ENCODE measurements around the gene FAM3D.
"Not testable (repeated sequence)": the region's sequence is repeated elsewhere in the genome, so short reads cannot be mapped to it uniquely, and the experiment has no call there.

The FAM3D gene, protein sequence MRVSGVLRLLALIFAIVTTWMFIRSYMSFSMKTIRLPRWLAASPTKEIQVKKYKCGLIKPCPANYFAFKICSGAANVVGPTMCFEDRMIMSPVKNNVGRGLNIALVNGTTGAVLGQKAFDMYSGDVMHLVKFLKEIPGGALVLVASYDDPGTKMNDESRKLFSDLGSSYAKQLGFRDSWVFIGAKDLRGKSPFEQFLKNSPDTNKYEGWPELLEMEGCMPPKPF

DNA sequence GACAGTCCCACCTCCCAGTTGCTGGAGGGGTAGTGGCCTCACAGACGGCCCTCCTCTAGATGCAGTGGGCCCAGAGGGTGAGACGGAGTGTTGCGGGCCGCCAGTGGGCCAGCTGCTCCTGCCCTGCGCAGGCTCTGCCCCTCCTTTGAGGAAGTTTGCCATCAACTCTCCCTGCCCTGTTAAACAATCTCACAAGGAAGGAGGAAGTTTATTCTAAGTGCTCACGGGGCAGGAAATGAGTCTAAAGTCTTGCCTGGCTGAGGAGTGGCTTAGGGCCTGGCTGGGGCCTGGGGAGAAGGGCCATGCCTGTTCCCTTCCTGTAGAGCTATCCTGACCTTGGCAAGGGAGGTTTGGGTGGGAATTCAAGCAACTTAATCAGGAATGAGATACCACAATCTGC lies at the start of gene FAM3D:
Gene FAM3D (minus strand): TSS at position 92 of the 400 bp plus-strand sequence. CDS start 11,211 bp downstream, outside the sequence.
- no peak for DNase-seq (ENCODE audit: low read depth)

DNA sequence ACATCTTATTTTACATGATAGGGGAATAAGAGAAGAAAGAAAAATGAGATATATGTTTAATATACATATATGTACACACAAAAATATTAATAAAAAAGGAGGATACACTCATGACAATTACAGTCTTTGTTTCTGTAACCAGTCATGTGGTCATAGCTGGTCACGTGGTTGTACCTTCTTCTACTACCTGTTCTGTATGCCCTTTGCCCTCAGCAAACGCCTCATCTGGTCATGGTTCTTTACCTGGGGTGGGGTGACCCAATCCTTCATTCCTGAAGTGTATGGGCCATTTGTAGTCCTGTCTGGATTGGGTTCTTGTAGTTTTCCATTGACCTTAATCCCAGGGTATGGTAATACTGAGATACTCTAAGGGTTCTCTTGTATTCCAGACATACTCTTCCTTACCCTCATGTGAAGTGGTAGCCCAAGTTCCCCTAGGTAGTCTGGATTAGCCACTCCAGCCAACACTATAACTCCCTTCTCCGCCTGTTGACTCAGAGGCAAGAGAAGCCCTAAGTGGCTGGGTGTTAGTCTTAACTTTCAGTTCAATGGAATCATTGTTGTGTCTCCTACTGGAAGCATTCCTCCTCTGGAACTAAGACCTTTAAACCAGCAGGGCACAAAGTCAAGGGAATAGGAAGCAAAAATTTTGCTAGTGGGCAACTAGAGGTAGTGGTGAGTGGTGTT lies 47.3 kb upstream of the FAM3D start:
- DNase-seq (ENCODE audit: low read depth): no peak

DNA sequence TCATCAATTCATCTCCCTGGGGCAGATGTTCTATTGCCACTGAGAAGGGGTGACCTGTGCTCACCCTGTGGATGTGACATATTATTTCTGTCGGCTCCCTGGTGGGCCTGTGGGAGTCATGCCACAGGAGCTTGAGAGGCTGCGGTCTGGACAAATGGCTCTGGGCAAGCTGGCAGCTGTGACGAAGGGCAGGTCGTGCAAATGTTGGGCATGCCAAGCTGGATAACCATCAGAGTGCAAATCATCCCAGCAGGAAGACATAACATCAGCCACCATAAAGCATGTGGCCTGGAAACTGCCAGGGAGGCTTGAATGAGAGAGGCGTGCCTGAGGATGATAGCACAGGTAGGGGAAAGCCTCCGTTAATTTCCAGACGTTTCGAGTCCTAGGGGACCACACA lies 45.3 kb upstream of the FAM3D start:
- no peak for DNase-seq (ENCODE audit: low read depth)

DNA sequence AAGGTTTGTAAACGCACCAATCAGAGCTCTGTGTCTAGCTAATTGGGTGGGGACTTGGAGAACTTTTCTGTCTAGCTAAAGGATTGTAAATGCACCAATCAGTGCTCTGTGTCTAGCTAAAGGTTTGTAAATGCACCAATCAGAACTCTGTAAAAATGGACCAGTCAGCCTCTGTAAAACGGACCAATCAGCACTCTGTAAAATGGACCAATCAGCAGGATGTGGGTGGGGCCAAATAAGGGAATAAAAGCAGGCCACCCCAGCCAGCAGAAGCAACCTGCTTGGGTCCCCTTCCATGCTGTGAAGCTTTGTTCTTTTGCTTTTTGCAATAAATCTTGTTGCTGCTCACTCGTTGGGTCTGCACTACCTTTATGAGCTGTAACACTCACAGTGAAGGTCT lies 42.4 kb upstream of the FAM3D start:
- DNase-seq (ENCODE audit: low read depth): not testable (repeated sequence)

DNA sequence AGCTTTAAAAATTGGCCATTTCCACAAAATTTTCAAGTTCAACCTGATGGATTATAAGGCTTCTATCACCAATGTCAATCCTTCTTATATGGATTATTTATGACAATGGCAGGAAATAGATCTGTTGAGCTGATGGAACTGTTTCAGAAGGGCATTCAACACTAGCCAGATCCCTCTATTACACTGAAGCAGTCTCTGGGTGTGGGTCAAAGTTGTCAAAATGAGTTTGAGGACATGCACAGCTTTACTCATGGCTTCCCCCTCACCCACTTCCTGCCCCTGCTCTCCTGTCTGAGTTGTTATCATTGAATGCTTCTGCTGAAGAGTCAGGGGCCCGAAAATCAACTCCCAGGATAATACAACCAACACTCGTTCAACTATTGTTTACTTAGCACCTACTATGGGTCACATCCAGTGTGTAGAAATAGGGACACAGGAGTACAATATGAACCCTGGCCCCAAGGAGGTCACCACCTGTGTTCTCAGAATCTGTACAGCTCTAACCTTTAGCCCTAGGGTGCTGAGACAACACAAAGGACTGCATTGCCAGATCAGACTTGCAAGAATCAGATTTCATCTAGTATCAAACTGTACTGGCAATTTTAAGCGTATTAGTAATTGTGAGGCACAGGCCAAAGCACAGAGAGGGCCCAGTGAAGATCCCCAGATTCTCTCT lies 41.7 kb upstream of the FAM3D start:
- DNase-seq (ENCODE audit: low read depth): no peak

DNA sequence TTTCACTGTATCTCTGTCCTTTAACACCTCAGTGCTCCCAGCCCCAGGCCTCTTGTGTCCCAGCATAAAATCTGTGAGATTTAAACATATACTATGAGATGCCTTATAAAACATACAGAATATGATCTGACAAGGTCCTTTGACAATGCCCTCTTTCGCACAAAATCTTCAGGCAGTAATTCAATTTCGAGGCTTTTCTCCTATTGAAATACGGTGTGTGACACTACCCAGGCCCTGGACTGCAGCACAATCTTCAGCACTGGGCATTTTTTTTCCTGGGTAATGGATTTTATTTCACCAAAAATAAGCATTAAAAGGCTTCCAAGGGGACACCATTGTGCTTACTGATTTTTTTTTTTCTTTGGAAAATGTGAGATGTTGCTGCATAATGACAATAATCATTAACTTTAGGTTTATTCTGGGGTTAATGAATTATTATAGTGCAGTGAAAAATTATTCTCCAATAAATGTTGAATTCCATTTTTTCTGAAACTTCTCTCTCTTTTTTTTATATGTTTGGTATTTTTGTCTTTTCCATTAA lies 40.9 kb upstream of the FAM3D start:
- DNase-seq (ENCODE audit: low read depth): no peak

DNA sequence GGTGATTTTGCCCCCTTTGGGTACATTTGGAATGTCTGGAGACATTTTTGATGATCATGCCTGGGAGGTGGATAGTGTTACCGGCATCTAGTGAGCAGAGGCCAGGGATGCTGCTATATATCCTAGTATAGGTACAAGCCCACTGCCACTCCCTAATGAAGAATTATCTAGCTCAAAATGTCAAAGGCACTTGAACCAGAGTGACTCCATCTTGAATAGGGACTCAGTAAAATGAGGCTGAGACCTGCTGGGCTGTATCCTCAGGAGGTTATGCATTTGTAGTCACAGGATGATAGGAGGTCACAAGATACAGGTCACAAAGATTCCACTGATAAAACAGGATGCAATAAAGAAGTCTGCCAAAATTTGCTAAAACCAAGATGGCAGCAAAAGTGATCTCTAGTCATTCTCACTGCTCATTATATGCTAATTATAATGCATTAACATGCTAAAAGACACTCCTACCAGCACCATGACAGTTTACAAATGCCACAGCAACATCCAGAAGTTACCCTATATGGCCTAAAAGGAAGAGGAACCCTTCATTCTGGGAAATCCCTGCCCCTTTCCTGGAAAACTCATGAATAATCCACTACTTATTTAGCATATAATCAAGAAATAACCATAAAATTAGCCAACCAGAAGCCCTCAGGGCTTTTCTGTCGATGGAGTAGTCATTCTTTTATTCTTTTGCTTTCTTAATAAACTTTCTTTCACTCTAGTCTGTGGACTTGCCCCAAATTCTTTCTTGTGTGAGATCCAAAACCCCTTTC lies 40.0 kb upstream of the FAM3D start:
- DNase-seq (ENCODE audit: low read depth): no peak

DNA sequence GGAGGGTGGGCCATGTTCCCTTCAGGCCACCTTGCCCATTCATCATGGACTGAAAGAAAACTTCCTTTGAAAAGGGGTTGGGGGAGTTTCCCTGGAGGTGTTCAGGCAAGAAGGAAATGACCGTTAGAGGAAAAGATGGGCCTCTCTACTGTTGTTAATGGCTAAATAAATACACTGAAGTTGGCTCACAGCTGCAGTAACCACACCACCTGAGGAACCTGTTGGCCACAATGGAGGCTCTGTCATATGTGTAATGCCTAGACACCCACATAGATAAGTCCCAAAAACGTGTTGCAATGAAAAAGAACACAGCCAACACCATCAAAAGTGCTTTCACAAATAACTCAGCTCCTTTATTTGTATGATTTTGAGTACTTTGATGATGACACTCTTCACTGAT lies 38.2 kb upstream of the FAM3D start:
- no peak for DNase-seq (ENCODE audit: low read depth)

DNA sequence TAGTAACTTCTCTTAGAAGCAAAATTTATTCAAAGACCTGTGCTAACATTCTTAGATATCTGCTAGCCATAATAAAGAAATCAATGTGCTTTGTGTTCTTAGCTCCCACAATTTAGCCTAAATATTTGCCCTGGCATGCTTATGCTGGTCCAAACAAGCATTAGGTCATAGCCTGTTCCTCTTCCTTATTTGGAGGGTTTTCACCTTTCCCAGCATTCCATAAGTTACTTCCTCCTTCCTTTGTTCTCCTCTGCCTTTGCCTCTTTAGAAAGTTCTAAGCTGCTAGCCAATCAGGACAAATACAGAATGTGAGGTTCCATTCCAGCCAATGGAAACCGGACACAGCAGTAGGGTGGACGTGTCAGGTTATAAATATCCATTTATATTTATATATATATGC lies 37.7 kb upstream of the FAM3D start:
- not testable (repeated sequence) for DNase-seq (ENCODE audit: low read depth)

DNA sequence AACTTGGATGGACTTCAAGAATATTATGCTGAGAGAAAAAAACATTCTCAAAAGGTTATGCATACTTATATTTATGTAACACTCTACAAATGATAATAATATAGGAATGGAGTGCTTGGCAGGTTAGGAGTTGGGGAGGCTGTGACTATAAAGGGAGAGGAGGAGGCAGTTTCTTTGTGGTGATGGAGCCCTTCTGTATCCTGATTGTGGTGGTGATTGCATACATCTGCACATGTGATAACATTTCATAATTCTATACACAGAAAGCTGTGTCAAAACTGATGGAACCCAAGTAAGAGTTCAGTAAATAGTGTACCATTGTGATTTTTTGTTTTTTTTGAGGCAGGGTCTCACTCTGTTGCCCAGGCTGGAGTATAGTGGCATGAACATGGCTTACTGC lies 31.7 kb upstream of the FAM3D start:
- DNase-seq (ENCODE audit: low read depth): no peak

DNA sequence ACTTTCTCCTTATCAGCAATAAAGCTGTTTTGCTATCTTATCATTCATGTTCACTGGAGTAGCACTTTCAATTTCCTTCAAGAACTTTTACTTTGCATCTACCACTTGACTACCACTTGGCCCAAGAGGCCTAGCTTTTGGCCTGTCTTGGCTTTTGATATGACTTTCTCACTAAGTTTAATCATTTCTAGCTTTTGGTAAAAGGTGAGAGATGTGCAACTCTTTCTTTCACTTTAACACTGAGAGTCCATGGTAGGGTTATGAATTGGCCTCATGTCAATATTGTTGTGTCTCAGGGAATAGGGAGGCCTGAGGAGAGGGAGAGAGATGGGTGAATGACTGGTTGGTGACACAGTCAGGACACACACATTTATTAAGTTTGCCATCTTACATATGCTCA lies 31.0 kb upstream of the FAM3D start:
- no peak for DNase-seq (ENCODE audit: low read depth)

DNA sequence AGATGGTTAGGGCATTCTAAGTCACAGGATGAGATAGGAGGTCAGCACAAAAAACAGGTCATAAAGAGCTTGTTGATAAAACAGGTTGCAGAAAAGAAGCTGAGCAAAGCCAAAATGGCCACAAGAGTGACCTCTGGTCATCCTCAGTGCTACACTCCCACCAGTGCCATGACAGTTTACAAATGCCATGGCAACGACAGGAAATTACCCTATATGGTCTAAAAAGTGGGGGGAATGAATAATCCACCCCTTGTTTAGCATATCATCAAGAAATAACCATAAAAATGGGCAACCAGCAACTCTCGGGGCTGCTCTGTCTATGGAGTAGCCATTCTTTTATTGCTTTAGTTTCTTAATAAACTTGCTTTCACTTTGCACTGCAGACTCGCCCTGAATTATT lies 30.2 kb upstream of the FAM3D start:
- DNase-seq (ENCODE audit: low read depth): not testable (repeated sequence)

DNA sequence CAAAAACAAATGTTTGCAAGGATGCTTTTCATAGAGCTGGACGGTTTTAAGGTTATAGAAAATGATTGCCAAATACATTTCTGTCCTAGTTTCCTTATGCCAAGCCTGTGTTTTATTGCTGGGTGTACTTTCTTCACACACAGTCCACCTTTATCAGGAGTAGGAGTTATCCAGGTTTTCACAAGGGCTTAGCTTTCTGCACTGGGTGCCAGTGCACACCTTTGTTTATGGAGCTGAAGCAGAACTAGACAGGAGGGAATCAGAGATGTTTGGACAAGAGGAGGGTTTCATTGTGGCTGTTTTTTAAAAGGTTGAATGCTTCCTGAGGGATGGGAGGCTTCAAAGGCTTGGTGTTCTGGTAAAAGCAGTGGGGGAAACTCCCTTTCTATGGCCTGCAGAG lies 29.5 kb upstream of the FAM3D start:
- DNase-seq (ENCODE audit: low read depth): no peak

DNA sequence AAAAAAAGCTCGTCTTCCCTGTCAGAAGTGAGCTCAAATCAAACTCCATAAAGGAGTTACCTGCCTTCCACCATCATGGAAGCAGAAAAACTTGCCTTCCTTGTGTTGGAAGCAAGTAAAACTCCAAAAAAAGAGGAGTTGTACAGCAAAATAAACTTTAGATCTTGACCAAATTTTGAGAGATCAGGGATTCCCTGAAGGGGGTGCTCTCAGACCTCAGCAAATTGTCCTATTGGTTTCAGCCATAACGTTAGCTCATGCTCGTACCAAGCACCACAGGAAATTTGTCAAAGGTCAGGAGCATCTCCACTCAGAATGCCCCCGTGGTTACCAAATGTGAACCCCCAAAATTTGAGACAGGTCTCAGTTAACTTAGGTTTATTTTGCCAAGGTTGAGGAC lies 28.7 kb upstream of the FAM3D start:
- not testable (repeated sequence) for DNase-seq (ENCODE audit: low read depth)

DNA sequence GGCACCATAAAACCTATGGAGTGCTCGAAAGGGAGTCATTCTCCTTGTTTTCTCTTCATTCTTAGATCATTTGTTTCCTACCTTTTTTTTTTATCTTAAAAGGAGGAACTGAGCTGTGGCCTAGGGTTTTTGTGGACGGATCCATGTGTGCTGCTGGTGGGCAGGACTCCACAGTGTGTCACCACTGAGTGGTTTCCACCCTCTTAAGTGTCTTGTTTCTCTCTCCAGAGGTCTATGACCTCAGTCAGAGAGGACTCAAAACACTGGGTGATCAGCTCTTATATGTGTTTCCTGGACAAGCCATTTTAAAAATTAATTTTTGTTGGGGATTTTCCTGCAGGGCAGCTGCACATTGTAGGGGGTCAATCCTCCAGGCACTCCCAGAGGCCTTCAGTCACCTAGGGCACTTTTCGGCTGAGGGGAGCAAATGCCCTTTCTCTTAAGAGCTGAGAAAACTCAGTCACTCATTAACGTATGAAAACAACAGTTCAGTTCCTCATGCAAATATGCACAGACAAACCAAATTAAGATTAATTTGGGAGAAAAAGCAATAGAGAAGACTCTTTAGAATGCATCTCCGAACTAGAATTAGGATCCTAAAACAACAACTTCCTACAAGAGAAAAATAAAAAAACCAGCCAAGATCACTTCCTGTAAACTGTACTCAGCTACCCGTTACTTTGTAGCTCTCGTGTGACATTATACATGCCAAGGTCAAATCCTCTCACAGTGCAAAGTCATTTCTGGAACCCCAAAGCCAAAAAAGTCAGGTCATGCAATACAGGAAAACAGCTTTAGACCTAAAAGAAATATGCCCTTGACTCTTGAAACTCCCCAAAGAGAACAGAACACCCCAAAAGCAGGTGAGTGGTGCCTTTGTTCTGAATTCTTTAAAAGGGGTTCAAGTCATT lies 27.6 kb upstream of the FAM3D start:
- DNase-seq (ENCODE audit: low read depth): no peak

DNA sequence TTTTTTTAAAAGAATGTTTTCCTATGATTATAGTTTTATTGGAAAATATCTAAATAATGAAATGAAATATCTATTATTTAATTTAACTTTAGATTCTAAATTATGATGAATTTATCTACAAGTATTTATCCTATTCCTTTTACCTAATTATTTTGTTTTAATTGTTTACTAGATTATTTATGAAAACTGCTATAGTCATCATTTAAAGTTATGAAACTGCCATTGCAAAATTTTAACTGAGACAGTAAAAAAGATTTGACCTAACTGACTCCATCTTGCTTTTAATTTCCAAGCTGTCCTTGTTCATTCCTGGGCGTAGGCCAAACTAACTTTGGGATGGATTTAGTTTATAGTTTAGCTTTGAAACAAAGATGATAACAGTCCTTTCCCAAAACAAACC lies 25.9 kb upstream of the FAM3D start:
- no peak for DNase-seq (ENCODE audit: low read depth)

DNA sequence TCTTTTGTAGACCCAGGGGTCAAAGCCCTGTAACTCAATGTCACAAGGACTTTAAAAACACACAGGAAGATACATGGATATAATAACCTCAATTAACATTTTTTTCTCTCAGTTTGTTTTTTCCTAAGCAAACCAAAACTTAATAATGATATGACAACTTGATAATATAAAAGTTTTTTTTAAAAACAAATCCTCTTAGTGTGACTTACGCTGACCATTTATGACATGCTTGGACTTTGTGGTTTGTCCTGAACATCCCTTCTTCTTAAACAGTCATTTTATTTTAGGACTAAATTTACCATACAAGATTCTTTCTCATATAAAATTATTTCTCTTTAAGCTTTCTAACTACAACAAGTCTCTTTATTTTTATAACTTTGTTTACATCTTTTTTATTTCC lies 25.4 kb upstream of the FAM3D start:
- DNase-seq (ENCODE audit: low read depth): no peak

DNA sequence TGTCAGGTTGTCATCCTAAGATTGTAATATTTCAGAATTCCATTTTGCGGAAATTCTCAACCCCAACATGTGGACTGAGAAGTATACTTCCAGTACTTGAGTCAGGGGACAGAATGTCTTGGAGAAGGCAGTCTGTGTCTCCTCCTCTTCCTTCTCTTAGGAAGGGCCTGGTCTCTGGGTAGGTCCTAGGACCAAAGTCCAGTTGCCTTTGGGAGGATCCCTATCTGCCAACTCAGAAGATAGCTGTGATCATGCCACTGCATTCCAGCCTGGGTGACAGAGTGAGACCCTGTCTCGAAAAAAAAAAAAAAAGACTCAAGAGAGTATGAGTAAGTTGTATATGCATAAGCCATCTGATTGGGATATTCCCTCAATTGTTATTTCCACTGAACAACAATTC lies 23.9 kb upstream of the FAM3D start:
- DNase-seq (ENCODE audit: low read depth): no peak

DNA sequence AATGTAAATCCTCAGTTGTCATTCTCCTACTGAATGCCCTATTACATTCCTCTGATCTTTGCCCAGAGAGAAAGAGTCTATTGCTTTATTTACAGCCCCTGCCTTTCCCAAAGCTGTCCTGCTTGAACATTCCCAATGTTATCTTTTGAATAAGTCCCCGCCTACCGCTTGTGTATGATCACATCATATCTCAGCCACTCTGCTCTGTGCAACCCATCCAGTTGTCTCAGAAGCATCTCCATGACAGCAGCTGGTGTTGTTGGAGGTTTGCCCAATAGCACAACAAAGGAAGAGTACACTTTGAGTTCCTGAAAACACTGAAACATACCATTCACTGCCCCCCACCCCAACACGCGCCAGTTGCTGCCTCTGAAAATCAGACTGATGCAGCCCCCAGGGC lies 22.0 kb upstream of the FAM3D start:
- DNase-seq (ENCODE audit: low read depth): no peak

DNA sequence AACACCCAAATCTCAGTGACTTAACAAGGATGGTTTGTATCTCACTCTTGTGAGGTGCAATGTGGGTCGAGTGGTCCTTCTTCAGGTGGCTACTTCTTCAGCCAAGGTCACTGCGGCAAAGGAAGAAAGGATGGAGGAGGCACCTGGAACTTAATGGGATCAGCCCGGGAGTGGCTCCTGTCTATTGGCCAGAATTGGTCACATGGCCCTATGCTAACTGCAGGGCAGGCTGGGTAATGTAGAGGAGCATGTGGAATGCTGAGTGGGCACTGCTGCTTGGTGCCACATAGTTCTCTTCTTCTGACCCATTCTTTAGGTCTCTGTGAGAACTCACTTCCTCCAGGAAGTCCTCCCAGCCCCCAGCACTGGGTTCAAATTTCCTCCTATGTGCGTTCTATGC lies 20.3 kb upstream of the FAM3D start:
- no peak for DNase-seq (ENCODE audit: low read depth)

DNA sequence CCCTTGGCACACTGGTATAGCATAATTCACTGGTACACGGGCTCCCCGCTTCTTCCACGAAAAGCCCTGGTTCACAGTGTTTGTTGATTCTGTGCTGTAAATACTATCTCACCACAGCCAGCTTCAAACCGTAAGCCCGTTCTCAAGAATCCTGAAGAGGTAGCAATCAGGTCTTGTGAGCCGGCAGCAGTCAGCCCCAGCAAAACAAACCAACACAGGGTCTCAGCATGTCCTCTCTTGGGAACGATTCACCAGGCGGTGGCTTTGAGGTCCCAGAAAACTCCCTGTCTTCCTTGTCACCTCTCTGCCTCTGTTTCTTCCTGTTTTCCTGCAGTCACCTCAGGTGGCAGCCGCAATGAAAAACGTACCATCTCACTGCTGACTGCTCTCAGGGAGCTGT lies 19.1 kb upstream of the FAM3D start:
- DNase-seq (ENCODE audit: low read depth): no peak

Data from stimulated activated CD8-positive, alpha-beta memory T cell treated with anti-CD3 and anti-CD28 coated beads, Interleukin-15, amount 100 ng/mL, for 1 hour (primary cell).